Measurements from ENCODE around the gene CALHM2. TPM values are rescaled to one million over a fixed set of nuclear protein-coding genes. Genes with fewer than 3 reads are reported as not detected.

CALHM2 gene
- polyA plus RNA-seq, 1 donor (not counting 4 experiments of a cell fraction or from before 2014, with no cell fraction given) = 0.92 TPM

DNA sequence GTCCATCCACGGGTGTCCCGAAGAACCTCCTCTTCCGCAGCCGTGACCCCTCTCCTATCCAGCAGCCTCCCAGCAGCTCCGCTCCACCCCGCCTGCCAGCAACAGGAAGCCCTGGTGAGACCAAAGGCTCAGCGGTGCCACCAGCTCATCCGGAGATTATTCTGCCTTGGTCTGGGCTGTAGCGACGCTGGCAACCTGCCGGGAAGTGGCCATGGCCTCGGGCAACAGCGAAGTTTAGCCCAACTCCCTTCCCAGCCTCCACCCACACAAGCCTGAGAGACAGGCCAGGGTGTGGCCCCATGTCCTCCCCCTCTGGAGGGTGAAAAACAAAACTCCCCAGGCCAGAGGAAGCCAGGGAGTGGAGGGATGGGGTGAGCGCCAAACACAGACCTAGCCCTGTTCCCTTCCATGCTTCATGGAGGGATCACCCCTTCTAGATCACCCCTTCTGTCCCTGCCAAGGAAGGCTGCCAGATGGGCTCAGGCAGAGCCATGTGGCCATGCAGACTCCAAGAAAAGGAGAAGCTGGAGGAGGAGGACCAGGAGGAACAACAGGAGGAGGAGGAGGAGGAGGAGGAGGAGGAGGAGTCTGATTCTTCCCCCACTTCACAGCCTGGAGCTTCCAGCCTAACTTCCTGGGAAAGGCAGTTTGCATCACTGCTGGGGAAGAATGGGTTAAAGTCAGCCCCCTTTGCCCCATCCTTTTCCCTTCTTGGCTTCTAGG lies 918 bp downstream of the CALHM2 start:
- Histone ChIP-seq H3K9me1 (ENCODE audit: control insufficient read depth, extremely low read depth, insufficient read depth, low read length) (no peaks in the 10 kb centered on the region), H3K79me2 (ENCODE audit: control insufficient read depth, insufficient read depth, low read length) (no peaks in the 10 kb centered on the region), H3K4me1 (ENCODE audit: control insufficient read depth, extremely low read depth, insufficient read depth, low read length) (peaks cover 15% of the 10 kb centered on the region), H3K9ac (ENCODE audit: control insufficient read depth, extremely low read depth, insufficient read depth, low read length) (no peak overlapping the region), H3K27me3 (ENCODE audit: control insufficient read depth, extremely low read depth, insufficient read depth, low read length) (no peaks in the 10 kb centered on the region), H3K4me3 (ENCODE audit: control insufficient read depth in 2 of 3, extremely low read depth in 1 of 3, insufficient read depth in 2 of 3, low read depth in 1 of 3, low read length in 3 of 3) (peak overlapping the region in 1 of 3 experiments; percentile 55), H3K9me3 (ENCODE audit: control insufficient read depth, low read depth, low read length) (no peaks in the 10 kb centered on the region), H4K20me1 (ENCODE audit: control insufficient read depth, extremely low read depth, insufficient read depth, low read length) (no peaks in the 10 kb centered on the region), H3K36me3 (ENCODE audit: control insufficient read depth in 2 of 2, extremely low read depth in 1 of 2, insufficient read depth in 2 of 2, low read length in 2 of 2) (peaks cover 13 to 21% of the 10 kb centered on the region in 2 experiments), H3K4me2 (ENCODE audit: control insufficient read depth, extremely low read depth, insufficient read depth, low read depth, low read length) (peak overlapping the region; percentile 76), H3K27ac (ENCODE audit: control insufficient read depth, insufficient read depth, low read length) (no peak overlapping the region), H2AFZ (ENCODE audit: control insufficient read depth, low read length) (no peak overlapping the region)
- TF ChIP-seq EZH2 (IDR thresholded peaks at IDR 0.05; ENCODE audit: low read length) = no peak
- TF ChIP-seq, protein P1, sequence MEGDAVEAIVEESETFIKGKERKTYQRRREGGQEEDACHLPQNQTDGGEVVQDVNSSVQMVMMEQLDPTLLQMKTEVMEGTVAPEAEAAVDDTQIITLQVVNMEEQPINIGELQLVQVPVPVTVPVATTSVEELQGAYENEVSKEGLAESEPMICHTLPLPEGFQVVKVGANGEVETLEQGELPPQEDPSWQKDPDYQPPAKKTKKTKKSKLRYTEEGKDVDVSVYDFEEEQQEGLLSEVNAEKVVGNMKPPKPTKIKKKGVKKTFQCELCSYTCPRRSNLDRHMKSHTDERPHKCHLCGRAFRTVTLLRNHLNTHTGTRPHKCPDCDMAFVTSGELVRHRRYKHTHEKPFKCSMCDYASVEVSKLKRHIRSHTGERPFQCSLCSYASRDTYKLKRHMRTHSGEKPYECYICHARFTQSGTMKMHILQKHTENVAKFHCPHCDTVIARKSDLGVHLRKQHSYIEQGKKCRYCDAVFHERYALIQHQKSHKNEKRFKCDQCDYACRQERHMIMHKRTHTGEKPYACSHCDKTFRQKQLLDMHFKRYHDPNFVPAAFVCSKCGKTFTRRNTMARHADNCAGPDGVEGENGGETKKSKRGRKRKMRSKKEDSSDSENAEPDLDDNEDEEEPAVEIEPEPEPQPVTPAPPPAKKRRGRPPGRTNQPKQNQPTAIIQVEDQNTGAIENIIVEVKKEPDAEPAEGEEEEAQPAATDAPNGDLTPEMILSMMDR (optimal IDR thresholded peaks at IDR 0.05 in 1 of 3, IDR thresholded peaks at IDR 0.05 in 1 of 3, conservative IDR thresholded peaks at IDR 0.05 in 1 of 3; ENCODE audit: extremely low read depth in 1 of 3, insufficient read depth in 2 of 3, low read length in 3 of 3) = no peak
- DNase-seq (ENCODE audit: low read depth, low spot score) = peak; percentile 17
- no peak for FAIRE-seq
- dilution Hi-C loops (cut with MboI; ENCODE audit: extremely low pct_ligation_motif_present, low sequenced_read_pairs) = no loop called here

DNA sequence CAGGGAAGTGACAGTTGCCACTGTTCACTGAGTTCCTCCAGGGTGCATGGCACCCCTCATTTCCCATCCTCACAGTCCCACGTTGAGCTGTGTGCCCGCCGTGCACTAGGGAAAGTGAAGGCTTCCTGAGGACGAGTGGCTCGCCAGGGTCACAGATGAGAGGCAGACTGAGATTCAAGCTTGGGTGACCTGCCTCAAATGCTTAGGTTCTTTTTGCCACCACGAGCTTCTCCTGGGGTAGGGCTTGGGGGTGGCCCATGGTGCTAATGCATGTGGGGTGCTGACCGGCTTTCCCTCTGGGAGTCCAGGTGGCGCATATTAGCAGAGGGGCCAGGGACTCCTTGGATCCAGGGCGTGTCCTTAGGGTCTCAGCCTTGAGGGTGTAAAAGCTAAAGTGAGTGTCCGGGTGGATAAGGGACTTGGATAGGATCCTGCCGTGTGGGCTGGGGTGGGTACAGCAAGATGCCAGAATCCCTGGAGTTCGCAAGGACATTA lies 1.9 kb downstream of the CALHM2 start:
- dilution Hi-C loops (cut with MboI; ENCODE audit: extremely low pct_ligation_motif_present, low sequenced_read_pairs) = no loop called here
- DNase-seq (ENCODE audit: low read depth, low spot score) (no peak), FAIRE-seq (no peak)
- H3K79me2 ChIP-seq (ENCODE audit: control insufficient read depth, insufficient read depth, low read length) = no peaks in the 10 kb centered on the region
- H3K9me3 ChIP-seq (ENCODE audit: control insufficient read depth, low read depth, low read length) = no peaks in the 10 kb centered on the region
- H3K9ac ChIP-seq (ENCODE audit: control insufficient read depth, extremely low read depth, insufficient read depth, low read length) = no peak overlapping the region
- H3K27me3 ChIP-seq (ENCODE audit: control insufficient read depth, extremely low read depth, insufficient read depth, low read length) = no peaks in the 10 kb centered on the region
- no peak for TF ChIP-seq EZH2 (IDR thresholded peaks at IDR 0.05; ENCODE audit: low read length)
- TF ChIP-seq, protein P1 (optimal IDR thresholded peaks at IDR 0.05 in 1 of 3, IDR thresholded peaks at IDR 0.05 in 1 of 3, conservative IDR thresholded peaks at IDR 0.05 in 1 of 3; ENCODE audit: extremely low read depth in 1 of 3, insufficient read depth in 2 of 3, low read length in 3 of 3) = no peak
- H3K9me1 ChIP-seq (ENCODE audit: control insufficient read depth, extremely low read depth, insufficient read depth, low read length) = no peaks in the 10 kb centered on the region
- H2AFZ ChIP-seq (ENCODE audit: control insufficient read depth, low read length) = no peak overlapping the region
- H3K4me1 ChIP-seq (ENCODE audit: control insufficient read depth, extremely low read depth, insufficient read depth, low read length) = peaks cover 15% of the 10 kb centered on the region
- H4K20me1 ChIP-seq (ENCODE audit: control insufficient read depth, extremely low read depth, insufficient read depth, low read length) = no peaks in the 10 kb centered on the region
- peaks cover 20 to 29% of the 10 kb centered on the region in 2 experiments for H3K36me3 ChIP-seq (ENCODE audit: control insufficient read depth in 2 of 2, extremely low read depth in 1 of 2, insufficient read depth in 2 of 2, low read length in 2 of 2)
- no peak overlapping the region for H3K4me3 ChIP-seq (ENCODE audit: control insufficient read depth in 2 of 3, extremely low read depth in 1 of 3, insufficient read depth in 2 of 3, low read depth in 1 of 3, low read length in 3 of 3)
- H3K27ac ChIP-seq (ENCODE audit: control insufficient read depth, insufficient read depth, low read length) = no peak overlapping the region
- H3K4me2 ChIP-seq (ENCODE audit: control insufficient read depth, extremely low read depth, insufficient read depth, low read depth, low read length) = no peak overlapping the region

Measured in keratinocyte (primary cell).